Posterior vena cava (tissue), 2 donors: ENCODE measurements around the gene MXI1. TPM values are rescaled to one million over a fixed set of nuclear protein-coding genes. Genes with fewer than 3 reads are reported as not detected.
A peak's percentile ranks its signal among the peaks of the same experiment; 100 is the strongest.

Experiments used
- DNase-seq: peaks from one replicate; pipeline ENCODE4 v3.0.0-alpha.2; 2020; ENCODE audit warnings: low spot score
- intact Hi-C, 2 donors: fragments of 100-400 bp; cut with DNase I; formaldehyde crosslinking; loops; one replicate each; pipeline versions ENCODE4 v1.14.1 to v1.14.2; 2022 to 2023
- total RNA-seq, 2 donors: library from RNA; stranded (reverse); fragmentation: NEBNext Ultra II Directional; extraction: Animal tissue kit (Norgen Biotek cat#: 25700); gene quantifications; one replicate each; pipeline ENCODE4 v1.2.1, GENCODE V29; 2021
- donor health status: DM: yes; HTN: yes; CAD: no.
- donor health status: DM: yes; HTN: yes; CAD: no.

The MXI1 gene
- total RNA-seq, 2 donors from 2014 or later: 45.5 to 51.9 TPM

GRCh38 chr10:110296966-110297365 lies 89.6 kb downstream of the MXI1 start:
- no peak for DNase-seq
- intact Hi-C loops: no loop called here

- intact Hi-C loops: no loop called here
- no peak for DNase-seq
Measured at GRCh38 chr10:110300486-110300986, 93.1 kb downstream of the MXI1 start.

DNA sequence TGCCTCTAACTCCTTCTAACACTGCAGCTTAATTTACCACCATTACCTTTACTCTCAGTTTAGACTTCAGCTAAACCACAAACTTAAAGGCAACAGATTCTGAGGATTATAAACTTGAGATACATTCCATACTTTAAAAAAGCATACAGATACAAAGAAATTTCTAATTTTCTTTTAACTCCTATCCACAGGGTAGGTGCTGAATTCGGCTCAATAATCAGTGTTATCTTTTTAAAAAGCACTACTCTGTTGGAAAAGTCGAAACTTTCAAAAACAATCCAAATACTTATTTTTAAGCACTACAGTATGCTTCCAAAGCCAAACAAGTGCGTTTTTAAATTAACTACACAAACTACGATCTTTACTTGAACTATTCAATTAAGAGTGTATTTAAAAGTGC lies 96.3 kb downstream of the MXI1 start:
- intact Hi-C loops: no loop called here
- DNase-seq: no peak

GRCh38 chr10:110304394-110304779 lies 97.0 kb downstream of the MXI1 start:
- intact Hi-C loops: no loop called here
- DNase-seq: no peak

GRCh38 chr10:110304780-110305421 lies 97.5 kb downstream of the MXI1 start, which contains the start of gene SMNDC1:
SMNDC1 (minus strand) TSS chr10:110304920; CDS start chr10:110303587, 1,333 bp downstream.
- DNase-seq: peak; percentile 99
- intact Hi-C loops: loop anchor here in 1 of 2 donors (5.0 kb wide), 1 partner anchor 242 kb away; no protein-coding TSS in a partner anchor

DNA sequence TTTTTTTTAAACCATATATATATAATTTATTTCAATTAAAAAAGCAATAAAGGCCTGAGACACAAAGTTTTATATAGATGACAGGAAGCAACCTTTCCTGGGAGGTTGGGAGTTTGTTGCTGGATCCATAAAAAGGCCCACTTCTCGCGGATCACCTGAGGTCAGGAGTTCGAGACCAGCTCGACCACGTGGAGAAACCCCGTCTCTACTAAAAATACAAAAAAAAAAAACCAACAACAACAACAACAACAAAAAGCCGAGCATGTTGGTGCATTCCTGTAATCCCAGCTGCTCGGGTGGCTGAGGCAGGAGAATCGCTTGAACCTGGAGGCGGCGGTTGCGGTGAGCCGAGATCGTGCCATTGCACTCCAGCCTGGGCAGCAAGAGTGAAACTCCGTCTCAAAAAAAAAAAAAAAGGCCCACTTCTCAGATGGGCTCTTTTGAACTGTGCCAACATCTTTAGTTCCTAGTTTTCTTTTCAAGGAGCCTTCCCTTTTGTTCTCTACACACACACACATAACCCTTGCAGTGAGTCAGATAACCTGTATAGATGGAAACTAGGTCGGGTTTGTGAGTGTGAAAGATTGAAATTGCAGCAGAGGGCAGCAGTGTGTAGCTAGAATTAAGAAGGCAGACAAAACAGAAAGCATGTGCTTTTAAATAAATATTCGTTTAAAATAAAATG lies 98.5 kb downstream of the MXI1 start:
- DNase-seq: no peak
- intact Hi-C loops: loop anchor here in 1 of 2 donors (5.0 kb wide), 1 partner anchor 241 kb away; no protein-coding TSS in a partner anchor

DNA sequence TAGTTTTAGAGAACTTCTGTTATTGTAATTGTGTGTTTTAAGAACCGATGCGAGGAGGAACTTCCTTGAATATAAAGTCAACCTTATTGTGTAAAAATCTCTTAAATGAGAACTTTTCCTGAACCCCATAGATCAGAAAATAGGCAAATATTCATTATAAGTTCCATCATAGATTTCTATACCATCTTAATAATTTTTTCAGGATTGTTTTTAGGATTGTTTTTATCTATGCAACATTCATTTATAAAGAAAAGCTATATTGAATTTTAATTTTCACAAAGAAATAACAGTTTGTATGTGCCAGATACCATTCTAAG lies 99.0 kb downstream of the MXI1 start:
- DNase-seq: no peak
- intact Hi-C loops: loop anchor here in 1 of 2 donors (5.0 kb wide), 1 partner anchor 241 kb away; no protein-coding TSS in a partner anchor

GRCh38 chr10:110307805-110308204 lies 100.4 kb downstream of the MXI1 start:
- no peak for DNase-seq
- intact Hi-C loops: loop anchor here in 1 of 2 donors (5.0 kb wide), 1 partner anchor 239 kb away; no protein-coding TSS in a partner anchor

DNA sequence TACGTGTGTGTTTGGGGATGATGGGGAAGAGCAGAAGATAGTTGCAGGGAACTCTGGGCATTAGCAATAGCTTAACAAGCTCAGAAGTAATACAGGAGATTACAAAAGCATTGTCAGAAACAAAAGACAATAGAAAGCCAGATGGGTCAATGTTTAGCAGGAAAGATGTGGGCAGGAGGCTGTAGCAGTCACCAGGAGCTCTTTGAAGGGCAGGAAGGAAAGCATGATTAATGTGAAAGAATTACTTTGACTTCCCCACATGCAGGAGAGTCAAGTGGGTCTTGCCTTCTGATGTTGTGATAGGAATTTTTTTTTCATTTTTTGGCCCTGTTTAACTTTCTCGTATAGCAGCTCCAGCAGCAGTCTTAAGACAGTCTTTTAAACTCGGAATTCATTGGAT lies 103.3 kb downstream of the MXI1 start:
- intact Hi-C loops: loop anchor here in 1 of 2 donors (2.0 kb wide), 1 partner anchor 236 kb away; no protein-coding TSS in a partner anchor
- no peak for DNase-seq

DNA sequence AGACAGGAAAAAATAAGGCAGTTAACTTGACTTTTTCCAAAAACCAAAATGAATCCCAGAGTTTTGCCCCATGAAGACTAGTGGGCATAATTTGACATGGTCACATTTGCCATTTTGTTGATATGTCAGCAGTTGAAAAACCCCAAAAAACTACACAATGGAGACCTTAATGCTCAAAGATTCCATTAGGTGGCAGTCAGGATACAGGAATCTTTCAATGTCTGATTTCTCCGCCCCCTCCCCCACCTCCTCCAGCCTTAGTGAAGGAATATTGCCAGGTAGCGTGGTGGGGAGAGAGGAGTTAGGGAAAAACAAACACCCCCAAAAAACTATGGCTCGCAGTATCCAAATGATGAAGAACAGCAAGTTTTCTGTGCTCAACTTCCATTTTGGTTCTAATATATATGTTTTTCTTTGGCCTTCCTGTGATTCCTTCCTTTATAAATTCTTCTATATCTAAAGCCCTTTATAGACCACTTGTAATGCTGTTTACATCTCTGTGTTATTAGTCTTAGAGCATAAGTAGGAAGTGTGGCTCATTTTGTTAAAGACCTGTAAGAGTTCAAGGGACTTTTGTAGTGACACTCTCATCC lies 104.0 kb downstream of the MXI1 start:
- no peak for DNase-seq
- intact Hi-C loops: loop anchor here in 1 of 2 donors (2.0 kb wide), 1 partner anchor 235 kb away; no protein-coding TSS in a partner anchor

DNA sequence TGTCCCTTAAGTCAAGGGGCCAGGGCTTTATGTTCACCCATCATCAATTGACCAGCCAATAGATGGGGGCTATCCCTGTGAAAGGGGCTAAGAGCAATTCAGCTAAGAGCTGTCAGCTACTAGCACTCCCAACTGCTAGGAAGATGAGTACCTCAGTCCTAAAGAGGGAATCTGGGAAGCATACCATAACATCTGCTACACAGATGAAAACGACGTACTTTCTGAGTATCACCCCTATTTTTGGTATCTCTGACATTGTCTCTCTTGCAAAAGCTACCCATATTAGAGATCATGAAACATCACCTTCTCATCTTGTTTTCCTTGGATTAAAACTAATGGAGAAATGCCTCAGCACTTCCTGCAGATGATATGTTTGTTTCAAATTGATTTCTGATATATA lies 104.8 kb downstream of the MXI1 start:
- intact Hi-C loops: no loop called here

GRCh38 chr10:110313674-110314073 lies 106.3 kb downstream of the MXI1 start:
- intact Hi-C loops: no loop called here

More for the DNA sequence above, 104.8 kb downstream of the MXI1 start:
- DNase-seq: no peak

DNA sequence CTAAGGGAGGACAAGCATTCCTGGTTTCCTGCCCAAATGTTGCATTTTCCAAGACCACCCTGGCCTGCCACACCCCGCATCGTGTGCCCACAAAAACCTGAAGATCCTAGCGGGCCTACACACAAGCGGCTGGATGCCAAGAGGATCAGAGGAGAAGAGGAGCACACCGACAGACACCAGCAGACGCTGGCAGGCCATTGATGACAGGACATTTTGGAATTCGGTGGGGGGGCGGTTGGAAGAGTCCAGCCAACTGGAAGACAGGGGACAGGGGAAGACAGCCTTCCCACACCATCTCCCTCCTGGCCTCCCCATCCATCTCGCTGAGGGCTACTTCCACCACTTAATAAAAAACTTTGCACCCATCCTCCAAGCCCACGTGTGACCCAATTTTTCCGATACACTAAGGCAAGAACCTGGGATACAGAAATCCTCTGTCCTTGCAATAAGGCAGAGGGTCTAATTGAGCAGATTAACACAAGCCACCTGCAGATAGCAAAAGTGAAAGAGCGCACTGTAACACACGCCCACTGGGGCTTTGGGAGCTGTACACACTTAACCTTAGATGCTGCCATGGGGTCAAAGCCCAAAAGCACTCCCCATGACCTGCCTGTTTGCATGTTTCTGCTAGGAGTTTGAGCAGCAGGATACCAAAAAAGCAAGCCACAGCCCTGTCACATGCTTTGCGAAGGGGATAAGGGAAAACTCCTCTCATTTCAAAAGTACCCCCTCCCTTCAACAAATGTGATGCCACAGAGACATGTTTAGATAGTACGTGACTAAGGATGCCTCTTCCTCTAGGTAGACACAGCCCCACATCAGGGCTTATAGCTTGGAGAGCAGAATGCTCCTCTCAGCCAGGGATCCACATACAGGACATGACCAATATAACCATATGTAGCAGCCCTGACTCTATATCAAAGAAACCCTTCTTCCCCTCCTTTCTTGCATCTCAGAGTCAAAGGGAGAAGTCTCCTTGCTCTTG lies 110.8 kb downstream of the MXI1 start:
- intact Hi-C loops: loop anchor here in 1 of 2 donors (1.0 kb wide), 1 partner anchor 73 kb away; no protein-coding TSS in a partner anchor
- no peak for DNase-seq

More at GRCh38 chr10:110313674-110314073, 106.3 kb downstream of the MXI1 start:
- no peak for DNase-seq

- no peak for DNase-seq
- intact Hi-C loops: no loop called here
Measured at GRCh38 chr10:110321869-110322620, 114.6 kb downstream of the MXI1 start.

DNA sequence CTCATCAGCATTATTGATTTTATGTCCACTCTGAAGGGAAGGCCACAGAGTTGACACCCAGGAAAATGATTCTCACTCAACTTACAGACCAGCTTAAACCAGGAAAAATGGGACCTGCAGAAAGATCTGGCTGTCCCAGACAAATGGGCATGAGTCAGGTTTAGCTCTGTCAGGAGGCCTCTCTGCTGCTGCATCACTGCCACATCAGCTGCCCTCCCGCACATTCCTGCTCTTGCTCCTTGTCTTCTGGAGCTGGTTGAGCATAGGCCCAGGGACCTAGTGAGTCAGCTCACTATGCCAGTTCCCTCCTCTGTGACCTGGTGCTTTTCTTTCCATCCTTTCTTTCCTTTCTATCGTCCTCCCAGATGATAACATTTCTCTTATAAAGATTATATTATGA lies 116.1 kb downstream of the MXI1 start:
- DNase-seq: no peak
- intact Hi-C loops: no loop called here

DNA sequence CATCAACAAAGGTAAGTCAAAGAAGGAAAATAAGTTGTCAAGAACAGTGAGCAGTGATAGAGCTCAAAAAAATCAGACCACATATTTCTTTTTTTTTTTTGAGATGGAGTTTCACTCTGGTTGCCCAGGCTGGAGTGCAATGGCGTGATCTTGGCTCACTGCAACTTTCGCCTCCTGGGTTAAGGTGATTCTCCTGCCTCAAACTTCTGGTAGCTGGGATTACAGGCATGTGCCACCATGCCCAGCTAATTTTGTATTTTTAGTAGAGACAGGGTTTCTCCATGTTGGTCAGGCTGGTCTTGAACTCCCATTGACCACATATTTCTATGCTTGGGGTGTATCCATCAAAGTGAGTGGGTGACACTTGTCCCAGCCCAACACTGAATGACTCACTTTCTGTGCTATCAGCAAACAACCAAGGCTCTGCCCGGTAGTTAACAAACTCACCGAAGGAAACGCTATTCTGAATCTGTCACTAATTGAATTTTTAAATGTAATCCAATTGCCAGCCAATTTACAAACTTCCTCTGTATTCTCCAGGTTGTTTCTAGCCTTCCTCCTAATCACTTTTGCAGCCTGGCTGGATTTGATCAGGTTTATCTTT lies 116.9 kb downstream of the MXI1 start:
- DNase-seq: no peak
- intact Hi-C loops: no loop called here

DNA sequence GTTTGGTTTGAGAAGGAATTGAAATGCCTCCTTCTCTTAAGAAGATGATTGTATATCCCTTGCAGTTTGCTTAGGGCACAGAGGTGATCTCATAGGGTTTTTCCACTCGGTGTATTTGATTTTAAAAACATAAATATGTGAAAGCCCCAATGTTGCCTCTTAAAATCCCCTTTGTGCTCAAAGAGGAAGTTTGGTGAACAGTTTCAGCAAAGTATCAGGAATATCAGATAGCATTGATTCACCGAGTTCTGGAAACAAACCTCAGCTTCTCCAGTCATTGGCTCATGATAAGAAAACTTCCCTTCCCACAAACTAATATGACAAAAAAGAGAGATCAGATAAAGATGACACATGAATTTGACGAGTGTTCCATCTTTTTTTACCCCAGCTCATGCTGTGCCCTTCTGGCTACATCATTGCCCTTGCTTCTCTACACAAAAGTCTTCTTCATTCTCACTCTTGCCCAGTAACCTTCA lies 117.4 kb downstream of the MXI1 start:
- intact Hi-C loops: no loop called here
- DNase-seq: no peak
